SK-N-SH treated with all-trans-retinoic acid at 6 μM for 48 hours (cell line): Measurements from ENCODE around the gene LRRC39.

Experiments
- ATAC-seq: fragments of 200-7000 bp; cut with Tn5 transposase; 3 replicates; pipeline ENCODE4 v1.9.1; 2020; ENCODE audit warnings: mild to moderate bottlenecking, moderate library complexity
- ARNTL ChIP-seq: fragments of 450-650 bp; formaldehyde crosslinking; IDR thresholded peaks from 2 replicates; pipeline ENCODE4 v1.5.0; 2020; ENCODE audit warnings: low read depth, mild to moderate bottlenecking, moderate library complexity, borderline replicate concordance
- BACH2 ChIP-seq: fragments of 250-450 bp; sonication (Bioruptor Pico); IDR thresholded peaks from 2 replicates; pipeline ENCODE4 v1.9.0; 2021; ENCODE audit warnings: mild to moderate bottlenecking, borderline replicate concordance
- CSDC2 ChIP-seq: fragments of 250-450 bp; sonication (Bioruptor Pico); IDR thresholded peaks from 2 replicates; pipeline ENCODE4 v1.5.0; 2020; ENCODE audit warnings: mild to moderate bottlenecking, moderate library complexity
- ESRRG ChIP-seq: fragments of 250-450 bp; sonication (Bioruptor Pico); IDR thresholded peaks from 2 replicates; pipeline ENCODE4 v1.6.1; 2021; ENCODE audit warnings: mild to moderate bottlenecking
- ISL1 ChIP-seq: fragments of 250-450 bp; sonication (Bioruptor Pico); IDR thresholded peaks from 2 replicates; pipeline ENCODE4 v2.1.2; 2022; ENCODE audit warnings: mild to moderate bottlenecking, moderate library complexity
- OSR1 ChIP-seq: fragments of 250-450 bp; sonication (Bioruptor Pico); IDR thresholded peaks from 2 replicates; pipeline ENCODE4 v1.8.0; 2022; ENCODE audit warnings: moderate library complexity, mild to moderate bottlenecking, inconsistent platforms
- RARB ChIP-seq: fragments of 250-450 bp; sonication (Bioruptor Pico); IDR thresholded peaks from 2 replicates; pipeline ENCODE4 v1.8.0; 2021; ENCODE audit warnings: mild to moderate bottlenecking, moderate library complexity
- SNAI2 ChIP-seq: fragments of 250-450 bp; sonication (Bioruptor Pico); IDR thresholded peaks from 2 replicates; pipeline ENCODE4 v1.5.0; 2020; ENCODE audit warnings: mild to moderate bottlenecking, moderate library complexity
- TCF4 ChIP-seq: fragments of 250-450 bp; sonication (Bioruptor Pico); IDR thresholded peaks from 2 replicates; pipeline ENCODE4 v1.8.0; 2021; ENCODE audit warnings: mild to moderate bottlenecking, moderate library complexity, borderline replicate concordance
- TOX ChIP-seq: fragments of 250-450 bp; sonication (Bioruptor Pico); IDR thresholded peaks from 2 replicates; pipeline ENCODE4 v1.8.0; 2021; ENCODE audit warnings: mild to moderate bottlenecking, moderate library complexity, borderline replicate concordance
- ZFP3 ChIP-seq: fragments of 250-450 bp; sonication (Bioruptor Pico); IDR thresholded peaks from 2 replicates; pipeline ENCODE4 v1.5.0; 2020; ENCODE audit warnings: mild to moderate bottlenecking, moderate library complexity
- ZFP30 ChIP-seq: fragments of 450-650 bp; formaldehyde crosslinking; IDR thresholded peaks from 2 replicates; pipeline ENCODE4 v1.5.0; 2022; ENCODE audit warnings: mild to moderate bottlenecking, moderate library complexity
- ZNF565 ChIP-seq: fragments of 450-650 bp; formaldehyde crosslinking; conservative IDR thresholded peaks from 2 replicates; pipeline ENCODE4 v1.5.0; 2020; ENCODE audit warnings: low read depth, mild to moderate bottlenecking, moderate library complexity
- ZNF70 ChIP-seq: fragments of 450-650 bp; formaldehyde crosslinking; IDR thresholded peaks from 2 replicates; pipeline ENCODE4 v1.5.0; 2020; ENCODE audit warnings: mild to moderate bottlenecking, moderate library complexity
- ZNF8 ChIP-seq: fragments of 450-650 bp; formaldehyde crosslinking; IDR thresholded peaks from 2 replicates; pipeline ENCODE4 v1.5.0; 2020; ENCODE audit warnings: mild to moderate bottlenecking, moderate library complexity
- TF ChIP-seq, protein P1 (sequence below): fragments of 250-450 bp; sonication (Bioruptor Pico); IDR thresholded peaks from 2 replicates; pipeline ENCODE4 v1.5.1; 2020; ENCODE audit warnings: low read depth, mild to moderate bottlenecking, moderate library complexity
- TF ChIP-seq, protein P2 (sequence below): fragments of 250-450 bp; sonication (Bioruptor Pico); IDR thresholded peaks from 2 replicates; pipeline ENCODE4 v1.5.1; 2021; ENCODE audit warnings: mild to moderate bottlenecking, moderate library complexity
- TF ChIP-seq, protein P3 (sequence below): fragments of 250-450 bp; sonication (Bioruptor Pico); IDR thresholded peaks from 2 replicates; pipeline ENCODE4 v1.5.0; 2020; ENCODE audit warnings: mild to moderate bottlenecking, moderate library complexity
- TF ChIP-seq, protein P4 (sequence below): fragments of 250-450 bp; sonication (Bioruptor Pico); IDR thresholded peaks from 2 replicates; pipeline ENCODE4 v1.8.0; 2021; ENCODE audit warnings: low read depth, mild to moderate bottlenecking, moderate library complexity, borderline replicate concordance

LRRC39 gene

DNA sequence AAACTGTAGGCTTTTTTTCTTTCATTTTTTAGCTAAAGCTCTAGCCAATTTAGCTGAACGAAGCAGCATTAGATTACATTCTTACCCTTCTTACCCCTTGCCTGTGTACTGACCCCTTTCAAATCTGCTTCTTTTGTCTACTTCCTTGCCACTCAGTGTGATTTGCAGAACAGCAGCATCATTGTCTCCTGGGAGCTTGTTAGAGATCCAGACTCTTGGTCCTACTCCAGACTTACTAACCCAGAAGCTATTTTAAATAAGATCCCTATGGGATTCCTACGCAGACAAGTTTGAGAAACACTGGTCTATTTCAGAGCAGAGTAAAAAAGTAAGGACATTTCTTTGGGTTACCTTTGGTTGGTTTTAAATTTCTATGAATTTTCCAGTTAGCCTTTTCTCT, 13.8 kb downstream of the LRRC39 start (continued):
- TF ChIP-seq, protein P1, sequence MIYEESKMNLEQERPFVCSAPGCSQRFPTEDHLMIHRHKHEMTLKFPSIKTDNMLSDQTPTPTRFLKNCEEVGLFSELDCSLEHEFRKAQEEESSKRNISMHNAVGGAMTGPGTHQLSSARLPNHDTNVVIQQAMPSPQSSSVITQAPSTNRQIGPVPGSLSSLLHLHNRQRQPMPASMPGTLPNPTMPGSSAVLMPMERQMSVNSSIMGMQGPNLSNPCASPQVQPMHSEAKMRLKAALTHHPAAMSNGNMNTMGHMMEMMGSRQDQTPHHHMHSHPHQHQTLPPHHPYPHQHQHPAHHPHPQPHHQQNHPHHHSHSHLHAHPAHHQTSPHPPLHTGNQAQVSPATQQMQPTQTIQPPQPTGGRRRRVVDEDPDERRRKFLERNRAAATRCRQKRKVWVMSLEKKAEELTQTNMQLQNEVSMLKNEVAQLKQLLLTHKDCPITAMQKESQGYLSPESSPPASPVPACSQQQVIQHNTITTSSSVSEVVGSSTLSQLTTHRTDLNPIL (CRISPR knock-in tag): no peak
- TF ChIP-seq ARNTL (CRISPR knock-in tag): no peak
- TF ChIP-seq, all 23 proteins: peak for 0

DNA sequence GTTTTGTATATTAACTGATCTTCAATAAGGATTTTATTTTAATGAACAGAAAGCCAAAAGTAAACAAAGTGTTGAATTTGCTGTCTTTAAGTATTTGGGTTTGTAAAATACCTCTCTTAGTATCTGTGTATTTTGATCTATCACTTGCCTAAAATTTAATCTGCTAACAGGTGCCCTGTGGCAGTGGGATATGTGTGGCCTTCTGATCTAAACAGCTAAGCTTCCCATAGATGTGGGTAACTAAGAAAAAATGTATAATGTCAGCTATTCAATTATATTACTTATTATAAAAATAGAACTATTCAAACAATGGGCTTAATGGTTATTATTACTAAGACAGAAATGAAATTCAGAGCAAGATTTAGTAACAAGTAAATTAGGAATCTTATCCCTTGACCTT, 15.2 kb downstream of the LRRC39 start:
- TF ChIP-seq, protein P1 (CRISPR knock-in tag): no peak
- TF ChIP-seq ISL1: no peak
- TF ChIP-seq, all 23 proteins: peak for 0
- ATAC-seq: no peak

DNA sequence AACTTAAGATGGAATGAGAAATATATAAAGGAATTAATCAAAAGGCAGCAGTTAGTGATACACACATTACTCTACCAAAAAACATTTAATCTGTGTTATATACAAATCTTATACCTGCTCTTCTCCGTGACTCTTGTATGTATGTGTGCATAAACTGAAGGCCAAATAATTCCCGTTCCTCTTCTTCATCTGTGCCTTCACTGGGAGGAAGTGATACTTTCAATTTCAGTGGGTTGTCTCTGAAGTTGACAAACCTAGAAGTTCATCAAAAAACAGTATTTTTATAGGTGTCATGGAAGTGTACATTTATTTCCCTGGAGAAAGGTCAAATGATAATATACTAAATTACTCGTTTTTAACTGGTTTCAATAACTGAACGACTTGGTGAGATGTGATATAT, 25.8 kb downstream of the LRRC39 start:
- TF ChIP-seq ZNF70 (CRISPR knock-in tag): no peak
- TF ChIP-seq, protein P2, sequence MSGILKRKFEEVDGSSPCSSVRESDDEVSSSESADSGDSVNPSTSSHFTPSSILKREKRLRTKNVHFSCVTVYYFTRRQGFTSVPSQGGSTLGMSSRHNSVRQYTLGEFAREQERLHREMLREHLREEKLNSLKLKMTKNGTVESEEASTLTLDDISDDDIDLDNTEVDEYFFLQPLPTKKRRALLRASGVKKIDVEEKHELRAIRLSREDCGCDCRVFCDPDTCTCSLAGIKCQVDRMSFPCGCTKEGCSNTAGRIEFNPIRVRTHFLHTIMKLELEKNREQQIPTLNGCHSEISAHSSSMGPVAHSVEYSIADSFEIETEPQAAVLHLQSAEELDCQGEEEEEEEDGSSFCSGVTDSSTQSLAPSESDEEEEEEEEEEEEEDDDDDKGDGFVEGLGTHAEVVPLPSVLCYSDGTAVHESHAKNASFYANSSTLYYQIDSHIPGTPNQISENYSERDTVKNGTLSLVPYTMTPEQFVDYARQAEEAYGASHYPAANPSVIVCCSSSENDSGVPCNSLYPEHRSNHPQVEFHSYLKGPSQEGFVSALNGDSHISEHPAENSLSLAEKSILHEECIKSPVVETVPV: no peak
- no peak for TF ChIP-seq ZNF565 (CRISPR knock-in tag)
- TF ChIP-seq ARNTL (CRISPR knock-in tag): no peak
- no peak for TF ChIP-seq ZFP3
- no peak for TF ChIP-seq ZNF8
- TF ChIP-seq TOX (CRISPR knock-in tag): no peak
- no peak for TF ChIP-seq OSR1 (CRISPR knock-in tag)
- no peak for TF ChIP-seq RARB (CRISPR knock-in tag)
- TF ChIP-seq SNAI2 (CRISPR knock-in tag): no peak
- no peak for TF ChIP-seq CSDC2 (CRISPR knock-in tag)
- no peak for ATAC-seq

DNA sequence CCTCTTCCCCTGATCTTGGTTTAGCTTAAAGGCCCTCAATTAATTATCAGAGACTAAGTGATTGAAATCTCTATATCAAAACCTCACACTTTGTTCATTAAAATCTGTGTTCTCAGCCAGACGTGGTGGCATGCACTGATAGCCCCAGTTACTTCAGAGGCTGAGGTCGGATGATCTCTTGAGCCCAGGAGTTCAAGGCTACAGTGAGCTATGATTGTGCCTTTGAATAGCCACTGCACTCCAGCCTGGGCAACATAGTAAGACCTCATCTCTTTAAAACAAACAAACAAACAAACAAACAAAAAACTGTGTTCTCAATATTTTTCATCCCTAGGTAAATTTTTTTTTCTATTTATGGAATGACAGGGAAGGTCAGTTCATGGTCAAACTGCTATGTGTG, 26.4 kb downstream of the LRRC39 start:
- ATAC-seq: no peak
- TF ChIP-seq ZNF70 (CRISPR knock-in tag) (no peak), TOX (CRISPR knock-in tag) (no peak), RARB (CRISPR knock-in tag) (no peak), BACH2 (no peak)
- TF ChIP-seq, all 23 proteins: peak for 0

DNA sequence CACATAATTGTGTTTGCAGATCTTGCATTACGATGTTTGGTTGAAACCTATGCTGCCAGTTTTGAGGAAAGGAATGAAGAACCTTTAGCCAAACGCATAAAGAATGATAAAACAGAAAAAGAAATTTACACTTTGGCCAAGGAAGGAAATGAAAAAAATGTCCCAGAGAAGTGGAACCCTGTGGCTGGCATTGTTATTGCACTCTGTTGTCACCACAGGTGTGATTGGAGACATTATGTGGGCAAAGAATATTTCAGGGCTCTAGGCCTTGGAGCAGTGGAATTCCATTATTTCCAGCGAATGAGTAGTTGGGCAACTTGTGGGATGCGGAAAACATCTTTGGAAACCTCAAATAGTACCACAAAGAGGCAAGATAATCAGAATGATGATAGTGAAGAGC, 30.2 kb downstream of the LRRC39 start:
- ATAC-seq: no peak

More for the DNA sequence above, 30.2 kb downstream of the LRRC39 start:
- TF ChIP-seq, protein P3, sequence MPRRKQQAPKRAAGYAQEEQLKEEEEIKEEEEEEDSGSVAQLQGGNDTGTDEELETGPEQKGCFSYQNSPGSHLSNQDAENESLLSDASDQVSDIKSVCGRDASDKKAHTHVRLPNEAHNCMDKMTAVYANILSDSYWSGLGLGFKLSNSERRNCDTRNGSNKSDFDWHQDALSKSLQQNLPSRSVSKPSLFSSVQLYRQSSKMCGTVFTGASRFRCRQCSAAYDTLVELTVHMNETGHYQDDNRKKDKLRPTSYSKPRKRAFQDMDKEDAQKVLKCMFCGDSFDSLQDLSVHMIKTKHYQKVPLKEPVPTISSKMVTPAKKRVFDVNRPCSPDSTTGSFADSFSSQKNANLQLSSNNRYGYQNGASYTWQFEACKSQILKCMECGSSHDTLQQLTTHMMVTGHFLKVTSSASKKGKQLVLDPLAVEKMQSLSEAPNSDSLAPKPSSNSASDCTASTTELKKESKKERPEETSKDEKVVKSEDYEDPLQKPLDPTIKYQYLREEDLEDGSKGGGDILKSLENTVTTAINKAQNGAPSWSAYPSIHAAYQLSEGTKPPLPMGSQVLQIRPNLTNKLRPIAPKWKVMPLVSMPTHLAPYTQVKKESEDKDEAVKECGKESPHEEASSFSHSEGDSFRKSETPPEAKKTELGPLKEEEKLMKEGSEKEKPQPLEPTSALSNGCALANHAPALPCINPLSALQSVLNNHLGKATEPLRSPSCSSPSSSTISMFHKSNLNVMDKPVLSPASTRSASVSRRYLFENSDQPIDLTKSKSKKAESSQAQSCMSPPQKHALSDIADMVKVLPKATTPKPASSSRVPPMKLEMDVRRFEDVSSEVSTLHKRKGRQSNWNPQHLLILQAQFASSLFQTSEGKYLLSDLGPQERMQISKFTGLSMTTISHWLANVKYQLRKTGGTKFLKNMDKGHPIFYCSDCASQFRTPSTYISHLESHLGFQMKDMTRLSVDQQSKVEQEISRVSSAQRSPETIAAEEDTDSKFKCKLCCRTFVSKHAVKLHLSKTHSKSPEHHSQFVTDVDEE (CRISPR knock-in tag): no peak
- TF ChIP-seq OSR1 (CRISPR knock-in tag) (no peak), RARB (CRISPR knock-in tag) (no peak), ESRRG (CRISPR knock-in tag) (no peak), ARNTL (CRISPR knock-in tag) (no peak), TCF4 (CRISPR knock-in tag) (no peak), ZFP30 (CRISPR knock-in tag) (no peak), ZNF565 (CRISPR knock-in tag) (no peak), SNAI2 (CRISPR knock-in tag) (no peak)
- TF ChIP-seq, protein P4, sequence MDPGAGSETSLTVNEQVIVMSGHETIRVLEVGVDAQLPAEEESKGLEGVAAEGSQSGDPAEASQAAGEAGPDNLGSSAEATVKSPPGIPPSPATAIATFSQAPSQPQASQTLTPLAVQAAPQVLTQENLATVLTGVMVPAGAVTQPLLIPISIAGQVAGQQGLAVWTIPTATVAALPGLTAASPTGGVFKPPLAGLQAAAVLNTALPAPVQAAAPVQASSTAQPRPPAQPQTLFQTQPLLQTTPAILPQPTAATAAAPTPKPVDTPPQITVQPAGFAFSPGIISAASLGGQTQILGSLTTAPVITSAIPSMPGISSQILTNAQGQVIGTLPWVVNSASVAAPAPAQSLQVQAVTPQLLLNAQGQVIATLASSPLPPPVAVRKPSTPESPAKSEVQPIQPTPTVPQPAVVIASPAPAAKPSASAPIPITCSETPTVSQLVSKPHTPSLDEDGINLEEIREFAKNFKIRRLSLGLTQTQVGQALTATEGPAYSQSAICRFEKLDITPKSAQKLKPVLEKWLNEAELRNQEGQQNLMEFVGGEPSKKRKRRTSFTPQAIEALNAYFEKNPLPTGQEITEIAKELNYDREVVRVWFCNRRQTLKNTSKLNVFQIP (CRISPR knock-in tag): no peak
- TF ChIP-seq, protein P1 (CRISPR knock-in tag): no peak
